ENCODE results near the gene MAP3K5.

The MAP3K5 gene

DNA sequence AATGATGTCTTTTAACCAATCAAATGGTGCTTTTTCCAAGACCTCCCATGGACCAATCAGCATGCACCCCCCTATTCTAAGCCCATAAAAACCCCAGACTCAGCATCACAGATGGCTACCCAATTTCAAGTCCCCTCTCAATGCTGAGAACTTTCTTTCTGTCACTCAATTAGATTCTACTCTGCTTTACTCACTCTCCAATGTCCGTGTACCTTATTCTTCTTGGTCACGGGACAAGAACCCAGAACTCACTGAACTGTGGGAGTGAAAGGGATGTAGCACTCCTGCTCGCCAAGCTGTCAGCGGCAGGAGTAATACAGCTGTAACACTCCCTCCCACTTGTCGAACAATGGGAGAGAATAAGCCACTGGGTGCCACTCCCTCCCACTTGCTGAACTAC is 221.2 kb downstream of the MAP3K5 start:
- Histone ChIP-seq H3K18ac (ENCODE audit: low read depth in 1 of 2, low read length in 2 of 2) (no peak overlapping the region), H2BK120ac (ENCODE audit: low read depth, low read length) (no peak overlapping the region), H3K23ac (ENCODE audit: low read length in 2 of 2) (no peak overlapping the region), H3K4ac (ENCODE audit: low read depth in 1 of 2, low read length in 2 of 2) (no peak overlapping the region), H3K79me1 (replicated peaks; ENCODE audit: low read length, poor library complexity, severe bottlenecking) (no peaks in the 10 kb centered on the region), H3K9ac (ENCODE audit: low read length) (no peak overlapping the region), H2BK15ac (ENCODE audit: low read depth, poor library complexity, severe bottlenecking) (no peak overlapping the region), H3K36me3 (ENCODE audit: control insufficient read depth in 1 of 2, insufficient read depth in 2 of 2, low read depth in 1 of 2, low read length in 2 of 2) (peaks cover 0 to under 1% of the 10 kb centered on the region in 2 experiments), H3K4me1 (ENCODE audit: control insufficient read depth, insufficient read depth, low read depth, low read length) (no peaks in the 10 kb centered on the region), H4K91ac (ENCODE audit: low read length) (no peak overlapping the region), H3K27ac (ENCODE audit: low read length, poor library complexity, severe bottlenecking) (no peak overlapping the region), H3K9me3 (ENCODE audit: control insufficient read depth, low read length) (peaks cover 13% of the 10 kb centered on the region), H2BK5ac (ENCODE audit: low read depth, low read length, poor library complexity, severe bottlenecking) (no peak overlapping the region), H2AK5ac (ENCODE audit: low read length, severe bottlenecking) (no peak overlapping the region), H3K27me3 (ENCODE audit: control insufficient read depth in 1 of 2, insufficient read depth in 1 of 2, low read length in 2 of 2) (no peaks in the 10 kb centered on the region), H3K14ac (ENCODE audit: low read length in 2 of 2) (no peak overlapping the region), H3K4me3 (ENCODE audit: insufficient read depth in 1 of 2, low read depth in 1 of 2, low read length in 2 of 2) (no peak overlapping the region), H2AFZ (ENCODE audit: low read depth, low read length) (no peak overlapping the region), H2BK12ac (ENCODE audit: low read length in 2 of 2) (no peak overlapping the region), H3K4me2 (ENCODE audit: low read length, poor library complexity, severe bottlenecking) (no peak overlapping the region), H4K8ac (ENCODE audit: low read length) (no peak overlapping the region)
- 95% methylated on average over 3 of the region's 5 CpGs for WGBS
- DNase-seq = no peak

DNA sequence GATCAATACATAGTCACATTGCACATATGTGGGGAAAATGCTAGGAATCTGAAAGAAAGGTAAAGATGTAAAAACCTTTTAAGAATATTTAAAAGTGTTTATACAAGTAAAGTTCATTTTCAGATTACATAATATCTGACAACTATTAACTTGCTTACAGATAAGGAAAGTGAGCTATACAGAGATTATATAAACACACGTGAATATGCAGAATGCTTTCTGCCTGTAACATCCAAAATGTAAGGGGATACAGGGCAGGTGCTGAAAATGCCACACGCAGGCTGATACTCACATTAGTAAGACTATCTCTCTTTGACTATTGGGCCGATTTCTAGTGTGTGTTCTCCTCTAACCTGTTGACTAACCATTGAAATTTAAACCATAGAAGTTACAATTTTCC is 224.1 kb downstream of the MAP3K5 start:
- 100% methylated on average over 3 of the region's 3 CpGs for WGBS
- Histone ChIP-seq H2AK5ac (ENCODE audit: low read length, severe bottlenecking) (no peak overlapping the region), H3K79me1 (replicated peaks; ENCODE audit: low read length, poor library complexity, severe bottlenecking) (no peaks in the 10 kb centered on the region), H3K9ac (ENCODE audit: low read length) (no peak overlapping the region), H2BK5ac (ENCODE audit: low read depth, low read length, poor library complexity, severe bottlenecking) (no peak overlapping the region), H3K14ac (ENCODE audit: low read length in 2 of 2) (no peak overlapping the region), H2AFZ (ENCODE audit: low read depth, low read length) (no peak overlapping the region), H4K8ac (ENCODE audit: low read length) (no peak overlapping the region), H3K23ac (ENCODE audit: low read length in 2 of 2) (no peak overlapping the region), H3K36me3 (ENCODE audit: control insufficient read depth in 1 of 2, insufficient read depth in 2 of 2, low read depth in 1 of 2, low read length in 2 of 2) (peaks cover 0 to 2% of the 10 kb centered on the region in 2 experiments), H3K18ac (ENCODE audit: low read depth in 1 of 2, low read length in 2 of 2) (no peak overlapping the region), H4K91ac (ENCODE audit: low read length) (no peak overlapping the region), H2BK15ac (ENCODE audit: low read depth, poor library complexity, severe bottlenecking) (no peak overlapping the region), H3K4me2 (ENCODE audit: low read length, poor library complexity, severe bottlenecking) (no peak overlapping the region), H3K27me3 (ENCODE audit: control insufficient read depth in 1 of 2, insufficient read depth in 1 of 2, low read length in 2 of 2) (no peaks in the 10 kb centered on the region), H3K4me3 (ENCODE audit: insufficient read depth in 1 of 2, low read depth in 1 of 2, low read length in 2 of 2) (no peak overlapping the region), H3K27ac (ENCODE audit: low read length, poor library complexity, severe bottlenecking) (no peak overlapping the region), H3K4ac (ENCODE audit: low read depth in 1 of 2, low read length in 2 of 2) (no peak overlapping the region), H2BK12ac (ENCODE audit: low read length in 2 of 2) (no peak overlapping the region), H3K9me3 (ENCODE audit: control insufficient read depth, low read length) (peaks cover 13% of the 10 kb centered on the region), H2BK120ac (ENCODE audit: low read depth, low read length) (no peak overlapping the region), H3K4me1 (ENCODE audit: control insufficient read depth, insufficient read depth, low read depth, low read length) (no peaks in the 10 kb centered on the region)
- DNase-seq = no peak

DNA sequence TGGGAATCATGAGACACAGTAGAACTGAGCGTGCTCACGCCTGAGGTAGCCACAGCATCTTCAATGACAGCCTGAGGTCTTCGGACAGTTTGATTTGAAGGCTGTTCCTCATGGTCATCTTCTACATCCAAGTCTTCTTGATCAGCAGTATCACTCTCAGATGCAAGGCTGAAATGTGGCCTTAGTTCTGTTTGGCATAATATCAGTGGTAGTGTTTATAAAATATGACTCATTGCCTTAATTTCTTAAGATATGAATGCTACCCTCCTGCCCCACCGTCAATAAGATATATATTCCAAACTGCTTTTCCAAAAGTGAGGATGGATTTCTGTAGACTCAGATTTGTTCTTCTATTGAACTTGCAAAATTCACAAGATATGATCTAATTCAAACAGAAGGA is 224.6 kb downstream of the MAP3K5 start:
- Histone ChIP-seq H3K4ac (ENCODE audit: low read depth in 1 of 2, low read length in 2 of 2) (no peak overlapping the region), H2BK120ac (ENCODE audit: low read depth, low read length) (no peak overlapping the region), H3K27me3 (ENCODE audit: control insufficient read depth in 1 of 2, insufficient read depth in 1 of 2, low read length in 2 of 2) (no peaks in the 10 kb centered on the region), H3K4me3 (ENCODE audit: insufficient read depth in 1 of 2, low read depth in 1 of 2, low read length in 2 of 2) (no peak overlapping the region), H3K9ac (ENCODE audit: low read length) (no peak overlapping the region), H2BK15ac (ENCODE audit: low read depth, poor library complexity, severe bottlenecking) (no peak overlapping the region), H3K23ac (ENCODE audit: low read length in 2 of 2) (no peak overlapping the region), H2BK12ac (ENCODE audit: low read length in 2 of 2) (no peak overlapping the region), H3K14ac (ENCODE audit: low read length in 2 of 2) (no peak overlapping the region), H2BK5ac (ENCODE audit: low read depth, low read length, poor library complexity, severe bottlenecking) (no peak overlapping the region), H3K18ac (ENCODE audit: low read depth in 1 of 2, low read length in 2 of 2) (no peak overlapping the region), H3K9me3 (ENCODE audit: control insufficient read depth, low read length) (peaks cover 13% of the 10 kb centered on the region), H2AFZ (ENCODE audit: low read depth, low read length) (no peak overlapping the region), H3K36me3 (ENCODE audit: control insufficient read depth in 1 of 2, insufficient read depth in 2 of 2, low read depth in 1 of 2, low read length in 2 of 2) (peaks cover 0 to 2% of the 10 kb centered on the region in 2 experiments), H3K4me2 (ENCODE audit: low read length, poor library complexity, severe bottlenecking) (no peak overlapping the region), H3K4me1 (ENCODE audit: control insufficient read depth, insufficient read depth, low read depth, low read length) (no peaks in the 10 kb centered on the region), H3K79me1 (replicated peaks; ENCODE audit: low read length, poor library complexity, severe bottlenecking) (no peaks in the 10 kb centered on the region), H3K27ac (ENCODE audit: low read length, poor library complexity, severe bottlenecking) (no peak overlapping the region), H4K8ac (ENCODE audit: low read length) (no peak overlapping the region), H4K91ac (ENCODE audit: low read length) (no peak overlapping the region), H2AK5ac (ENCODE audit: low read length, severe bottlenecking) (no peak overlapping the region)
- DNase-seq = no peak
- 97% methylated on average over 3 of the region's 4 CpGs for WGBS

DNA sequence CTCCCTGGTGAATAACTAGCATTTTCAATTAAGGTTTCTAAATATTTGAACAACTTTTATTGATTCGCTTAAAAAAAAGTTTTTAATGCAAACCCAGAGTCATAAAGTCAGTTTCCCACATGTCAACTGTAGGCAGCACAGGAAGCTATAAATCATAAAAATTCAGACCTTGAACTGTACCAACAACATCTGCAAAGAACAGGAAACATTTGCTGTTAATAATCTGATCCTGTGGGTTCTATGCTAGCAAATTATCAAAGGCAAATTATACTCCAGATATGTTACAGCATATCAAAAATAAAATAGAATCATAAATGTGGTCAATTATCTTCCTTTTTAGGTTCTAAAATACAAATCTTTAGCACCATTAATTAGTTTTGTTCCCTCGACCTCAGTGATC is 225.4 kb downstream of the MAP3K5 start:
- peaks cover 0 to 2% of the 10 kb centered on the region in 2 experiments for H3K36me3 ChIP-seq (ENCODE audit: control insufficient read depth in 1 of 2, insufficient read depth in 2 of 2, low read depth in 1 of 2, low read length in 2 of 2)
- H3K4me1 ChIP-seq (ENCODE audit: control insufficient read depth, insufficient read depth, low read depth, low read length) = no peaks in the 10 kb centered on the region
- H3K9ac ChIP-seq (ENCODE audit: low read length) = no peak overlapping the region
- H3K79me1 ChIP-seq (replicated peaks; ENCODE audit: low read length, poor library complexity, severe bottlenecking) = no peaks in the 10 kb centered on the region
- H3K18ac ChIP-seq (ENCODE audit: low read depth in 1 of 2, low read length in 2 of 2) = no peak overlapping the region
- H2BK12ac ChIP-seq (ENCODE audit: low read length in 2 of 2) = no peak overlapping the region
- H3K4ac ChIP-seq (ENCODE audit: low read depth in 1 of 2, low read length in 2 of 2) = no peak overlapping the region
- 93% methylated on average over 2 of the region's 2 CpGs for WGBS
- no peak overlapping the region for H2AFZ ChIP-seq (ENCODE audit: low read depth, low read length)
- no peak overlapping the region for H4K91ac ChIP-seq (ENCODE audit: low read length)
- H3K27me3 ChIP-seq (ENCODE audit: control insufficient read depth in 1 of 2, insufficient read depth in 1 of 2, low read length in 2 of 2) = no peaks in the 10 kb centered on the region
- H3K9me3 ChIP-seq (ENCODE audit: control insufficient read depth, low read length) = peaks cover 13% of the 10 kb centered on the region
- no peak overlapping the region for H2AK5ac ChIP-seq (ENCODE audit: low read length, severe bottlenecking)
- H2BK5ac ChIP-seq (ENCODE audit: low read depth, low read length, poor library complexity, severe bottlenecking) = no peak overlapping the region
- H3K14ac ChIP-seq (ENCODE audit: low read length in 2 of 2) = no peak overlapping the region
- H3K23ac ChIP-seq (ENCODE audit: low read length in 2 of 2) = no peak overlapping the region
- H3K27ac ChIP-seq (ENCODE audit: low read length, poor library complexity, severe bottlenecking) = no peak overlapping the region
- no peak overlapping the region for H3K4me2 ChIP-seq (ENCODE audit: low read length, poor library complexity, severe bottlenecking)
- H2BK120ac ChIP-seq (ENCODE audit: low read depth, low read length) = no peak overlapping the region
- H4K8ac ChIP-seq (ENCODE audit: low read length) = no peak overlapping the region
- H3K4me3 ChIP-seq (ENCODE audit: insufficient read depth in 1 of 2, low read depth in 1 of 2, low read length in 2 of 2) = no peak overlapping the region
- no peak for DNase-seq
- no peak overlapping the region for H2BK15ac ChIP-seq (ENCODE audit: low read depth, poor library complexity, severe bottlenecking)
